Common myeloid progenitor, CD34-positive (primary cell): ENCODE results near the gene ZBTB2.

ENCODE experiments used
- CTCF ChIA-PET: fragments of 350-600 bp; sonication (Branson Sonifier 250); formaldehyde crosslinking; loops from one replicate; lab custom pipeline; 2021; ENCODE audit warnings: antibody characterized with exemption; lab: Charles Lee
- POLR2A ChIA-PET: fragments of 350-600 bp; sonication (Branson Sonifier 250); formaldehyde crosslinking; loops from one replicate; lab custom pipeline; 2021; ENCODE audit warnings: antibody characterized with exemption; lab: Charles Lee
- DNase-seq, 3 donors: peaks; one replicate each; pipeline versions ENCODE4 v3.0.0 to v3.0.0-alpha.2; 2013
- H3K27ac ChIP-seq, 2 experiments: 1 replicate in 1 of 2; 2 replicates in 1 of 2; pipeline ENCODE4 v1.7.0; 2013; ENCODE audit warnings: inconsistent platforms in 2 of 2, low read length in 2 of 2, mild to moderate bottlenecking in 2 of 2, low read depth in 1 of 2, moderate library complexity in 1 of 2; ENCODE audit not compliant: severe bottlenecking in 2 of 2, insufficient read depth in 1 of 2, poor library complexity in 1 of 2
- H3K27me3 ChIP-seq, 5 experiments: replicated peaks in 2 of 5; 1 replicate in 3 of 5; 2 replicates in 2 of 5; pipeline versions ENCODE4 v1.6.1 to v1.7.0; 2013; ENCODE audit warnings: low read length in 4 of 5, mild to moderate bottlenecking in 2 of 5, moderate library complexity in 2 of 5, inconsistent platforms in 1 of 5; ENCODE audit not compliant: insufficient read depth in 5 of 5, control insufficient read depth in 4 of 5
- H3K36me3 ChIP-seq, 4 experiments: 1 replicate in 2 of 4; 2 replicates in 2 of 4; pipeline versions ENCODE4 v1.6.1 to v1.7.0; 2013; ENCODE audit warnings: low read length in 3 of 4, control low read depth in 1 of 4, mild to moderate bottlenecking in 1 of 4; ENCODE audit not compliant: control insufficient read depth in 4 of 4, insufficient read depth in 4 of 4
- H3K4me1 ChIP-seq, 4 experiments: 1 replicate in 3 of 4; 2 replicates in 1 of 4; pipeline versions ENCODE4 v1.6.1 to v1.7.1; 2013; ENCODE audit warnings: low read length in 3 of 4, mild to moderate bottlenecking in 3 of 4, control low read depth in 1 of 4, inconsistent platforms in 1 of 4, moderate library complexity in 1 of 4; ENCODE audit not compliant: control insufficient read depth in 4 of 4, insufficient read depth in 4 of 4; ENCODE audit errors: control extremely low read depth in 1 of 4
- H3K4me3 ChIP-seq, 7 experiments: 1 replicate in 4 of 7; 2 replicates in 3 of 7; pipeline versions ENCODE4 v1.5.1 to v1.7.0; 2013; ENCODE audit warnings: mild to moderate bottlenecking in 7 of 7, low read length in 6 of 7, moderate library complexity in 6 of 7, inconsistent platforms in 2 of 7, low read depth in 2 of 7, control low read depth in 1 of 7; ENCODE audit not compliant: insufficient read depth in 4 of 7, control insufficient read depth in 1 of 7; ENCODE audit errors: extremely low read depth in 1 of 7
- H3K9me3 ChIP-seq, 5 experiments: 1 replicate in 4 of 5; 2 replicates in 1 of 5; pipeline versions ENCODE4 v1.6.1 to v1.7.1; 2013; ENCODE audit warnings: low read length in 4 of 5, mild to moderate bottlenecking in 2 of 5, inconsistent platforms in 1 of 5, low read depth in 1 of 5, moderate library complexity in 1 of 5; ENCODE audit not compliant: control insufficient read depth in 4 of 5, insufficient read depth in 2 of 5; ENCODE audit errors: control extremely low read depth in 1 of 5
- WGBS: methylation state at CpG from one replicate; pipeline ENCODE4 v1.1.5; 2013; ENCODE audit not compliant: insufficient coverage; 5-methylcytosine and 5-hydroxymethylcytosine counted together

The ZBTB2 gene

DNA sequence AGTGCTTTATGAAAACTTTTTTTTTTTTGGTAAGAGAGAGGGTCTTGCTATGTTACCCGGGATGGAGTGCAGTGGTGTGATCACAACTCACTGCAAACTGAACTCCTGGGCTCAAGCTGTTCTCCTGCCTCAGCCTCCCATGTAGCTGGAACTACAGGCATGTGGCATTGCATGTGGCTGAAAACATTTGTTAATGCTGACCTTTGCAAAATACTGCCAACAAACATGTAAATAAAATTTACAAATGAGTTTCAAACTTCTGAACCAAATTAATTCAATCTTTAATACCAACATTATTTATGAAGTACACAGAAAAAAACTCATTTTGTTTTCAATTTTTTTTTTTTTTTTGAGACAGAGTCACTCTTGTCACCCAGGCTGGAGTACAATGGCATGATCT, 26.1 kb upstream of the ZBTB2 start:
- Histone ChIP-seq H3K36me3 (peaks cover 23 to 64% (median 41%) of the 10 kb centered on the region in 4 experiments), H3K4me1 (no peaks in the 10 kb centered on the region), H3K4me3 (no peak overlapping the region), H3K9me3 (peaks cover 0 to 7% (median 0%) of the 10 kb centered on the region in 5 experiments), H3K27ac (no peak overlapping the region), H3K27me3 (no peaks in the 10 kb centered on the region)
- ChIA-PET POLR2A (no interaction called here), CTCF (interaction anchor here (1.6 kb wide), 1 partner anchor 28 kb away, joined by 3 read pairs; no protein-coding TSS in a partner anchor)
- WGBS: no CpG with 5 or more reads among the region's 1 CpG
- no peak for DNase-seq

DNA sequence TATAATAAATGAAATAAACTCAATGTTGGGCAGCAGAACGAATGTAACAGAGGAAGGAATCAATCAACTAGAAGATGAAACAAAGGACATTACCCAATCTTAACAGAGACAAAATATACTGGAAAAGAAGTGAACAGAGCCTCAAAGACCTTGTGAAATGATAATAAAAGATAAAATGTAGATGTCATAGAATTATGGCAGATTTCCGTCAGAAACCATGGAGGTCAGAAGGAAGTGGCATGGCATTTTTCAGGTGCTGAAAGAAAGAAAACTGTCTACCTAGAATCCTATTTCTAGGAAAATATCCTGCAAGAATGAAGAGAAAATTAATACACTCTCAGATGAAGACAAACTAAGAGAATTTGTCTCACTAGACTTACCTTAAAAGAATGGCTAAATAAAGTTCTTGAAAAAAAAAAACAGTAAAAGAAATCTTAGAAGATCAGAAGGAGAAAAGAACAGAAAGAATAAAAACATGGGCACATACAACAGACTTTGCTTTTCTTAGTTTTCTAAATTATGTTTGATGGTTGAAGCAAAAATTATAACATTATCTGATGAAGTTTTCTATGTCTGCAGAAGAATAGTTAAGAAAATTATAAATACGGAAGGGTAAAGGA, 23.4 kb upstream of the ZBTB2 start:
- Histone ChIP-seq H3K4me1 (no peaks in the 10 kb centered on the region), H3K4me3 (no peak overlapping the region), H3K36me3 (peaks cover 21 to 59% (median 44%) of the 10 kb centered on the region in 4 experiments), H3K9me3 (peaks cover 0 to 7% (median 0%) of the 10 kb centered on the region in 5 experiments), H3K27me3 (no peaks in the 10 kb centered on the region), H3K27ac (no peak overlapping the region)
- POLR2A ChIA-PET: no interaction called here
- CTCF ChIA-PET: no interaction called here
- no CpG with 5 or more reads among the region's 3 CpGs for WGBS
- DNase-seq: no peak

DNA sequence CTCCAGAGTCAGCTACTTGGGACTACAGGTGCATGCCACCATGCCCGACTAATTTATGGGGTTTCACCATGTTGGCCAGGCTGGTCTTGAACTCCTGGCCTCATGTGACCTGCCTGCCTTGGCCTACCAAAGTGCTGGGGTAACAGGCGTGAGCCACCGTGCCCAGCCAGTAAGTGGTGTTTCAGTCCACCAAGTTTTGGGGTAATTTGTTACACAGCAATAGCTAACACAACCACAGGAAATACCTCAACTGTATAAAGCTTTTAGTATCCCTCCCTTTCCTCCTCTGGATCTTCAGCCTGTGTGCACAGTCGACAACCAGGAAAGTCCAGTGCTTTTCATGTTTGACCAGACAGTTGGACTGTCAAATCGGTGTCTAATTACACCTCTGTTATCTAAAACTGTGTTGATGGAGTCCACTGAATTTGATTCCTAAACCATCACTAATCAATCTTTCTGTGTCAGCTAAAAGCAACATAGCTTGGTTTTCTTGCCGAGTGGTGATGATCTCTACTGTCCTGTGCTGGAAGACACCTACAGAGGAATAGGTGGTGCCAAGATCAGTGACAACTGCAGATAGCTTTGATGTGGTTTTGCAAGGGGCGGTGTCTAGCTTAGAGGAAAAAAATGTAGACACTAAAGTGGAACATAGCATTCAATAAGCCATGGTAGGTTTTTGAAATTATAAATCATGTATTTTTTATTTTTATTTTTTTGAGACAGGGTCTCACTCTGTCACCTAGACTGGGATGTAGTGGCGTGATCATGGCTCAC, 22.2 kb upstream of the ZBTB2 start:
- CTCF ChIA-PET: interaction anchor here (1.5 kb wide), 1 partner anchor 28 kb away, joined by 3 read pairs; no protein-coding TSS in a partner anchor
- Histone ChIP-seq H3K27me3 (no peaks in the 10 kb centered on the region), H3K4me1 (no peaks in the 10 kb centered on the region), H3K9me3 (peaks cover 0 to 7% (median 0%) of the 10 kb centered on the region in 5 experiments), H3K27ac (no peak overlapping the region), H3K36me3 (peaks cover 21 to 65% (median 45%) of the 10 kb centered on the region in 4 experiments), H3K4me3 (no peak overlapping the region)
- POLR2A ChIA-PET: interaction anchor here (0.7 kb wide), 1 partner anchor 1284 kb away, joined by 3 read pairs; no protein-coding TSS in a partner anchor
- 97% methylated on average over 6 of the region's 8 CpGs for WGBS
- no peak for DNase-seq

DNA sequence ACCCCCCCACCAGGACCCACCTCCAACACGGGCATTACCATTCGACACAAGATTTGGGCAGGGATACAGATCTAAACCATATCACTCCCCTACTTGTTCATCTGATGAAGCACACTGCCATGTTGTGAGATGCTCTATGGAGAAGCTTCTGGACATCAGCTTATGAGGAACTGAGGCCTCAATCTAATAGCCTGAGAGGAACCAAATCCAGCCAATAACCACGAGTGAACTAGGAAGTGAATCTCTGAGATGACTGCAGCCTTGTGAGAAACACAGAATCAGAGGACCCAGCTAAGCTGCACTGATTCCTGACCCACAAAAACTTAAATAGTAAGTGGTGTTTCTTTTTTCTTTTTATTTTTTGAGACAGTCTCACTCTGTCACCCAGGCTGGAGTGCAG, 21.6 kb upstream of the ZBTB2 start:
- 97% methylated on average over 3 of the region's 3 CpGs for WGBS
- Histone ChIP-seq H3K4me3 (no peak overlapping the region), H3K27me3 (no peaks in the 10 kb centered on the region), H3K4me1 (no peaks in the 10 kb centered on the region), H3K36me3 (peaks cover 21 to 66% (median 45%) of the 10 kb centered on the region in 4 experiments), H3K9me3 (peaks cover 0 to 7% (median 0%) of the 10 kb centered on the region in 5 experiments), H3K27ac (no peak overlapping the region)
- ChIA-PET CTCF (interaction anchor here (1.5 kb wide), 1 partner anchor 29 kb away, joined by 3 read pairs; no protein-coding TSS in a partner anchor), POLR2A (no interaction called here)
- no peak for DNase-seq

DNA sequence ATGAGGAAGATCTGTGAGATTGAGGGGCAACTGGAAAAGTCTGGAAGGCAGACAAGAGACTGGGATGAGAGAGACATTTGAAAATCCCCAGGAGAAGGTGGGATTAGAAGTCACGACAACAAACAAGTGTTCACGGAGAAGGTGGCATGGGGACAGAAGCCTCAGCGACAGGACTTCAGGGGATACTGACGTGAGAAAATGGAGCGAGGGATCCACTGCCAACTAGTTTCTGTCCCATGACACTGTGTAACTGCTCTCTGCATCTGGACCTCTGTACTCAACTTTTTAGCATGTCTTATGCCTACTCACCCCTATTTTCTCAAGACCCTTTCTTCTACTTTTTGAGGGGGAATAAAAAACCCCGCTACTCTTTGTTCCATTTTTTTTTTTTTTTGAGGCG, 18.3 kb upstream of the ZBTB2 start:
- peaks cover 0 to 7% (median 0%) of the 10 kb centered on the region in 5 experiments for H3K9me3 ChIP-seq
- H3K4me3 ChIP-seq: no peak overlapping the region
- H3K4me1 ChIP-seq: no peaks in the 10 kb centered on the region
- no peak for DNase-seq
- 93% methylated on average over 3 of the region's 7 CpGs for WGBS
- no peak overlapping the region for H3K27ac ChIP-seq
- no peaks in the 10 kb centered on the region for H3K27me3 ChIP-seq
- CTCF ChIA-PET: no interaction called here
- H3K36me3 ChIP-seq: peaks cover 14 to 61% (median 40%) of the 10 kb centered on the region in 4 experiments
- POLR2A ChIA-PET: no interaction called here

DNA sequence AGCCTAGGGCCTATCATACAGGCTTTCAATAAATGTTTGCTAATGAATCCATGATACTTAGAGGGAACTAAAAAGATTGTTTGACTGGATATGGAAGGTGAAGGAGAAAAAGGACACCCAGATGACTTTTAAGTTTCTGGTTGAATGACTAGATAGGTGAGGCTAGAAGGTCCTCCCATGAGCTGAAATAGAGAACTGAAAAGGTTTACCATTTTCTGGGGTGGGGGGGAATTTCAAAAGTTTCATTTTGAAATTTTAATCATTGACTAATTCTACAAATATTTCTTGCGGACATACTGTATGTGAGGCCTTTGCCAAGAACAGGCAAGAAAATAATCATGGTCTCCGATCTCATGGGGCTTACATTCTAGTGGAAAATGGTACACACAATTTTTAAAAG, 17.9 kb upstream of the ZBTB2 start:
- no peaks in the 10 kb centered on the region for H3K27me3 ChIP-seq
- WGBS: 83% methylated on average over 1 of the region's 2 CpGs
- no peak for DNase-seq
- H3K36me3 ChIP-seq: peaks cover 14 to 61% (median 40%) of the 10 kb centered on the region in 4 experiments
- CTCF ChIA-PET: no interaction called here
- POLR2A ChIA-PET: no interaction called here
- no peak overlapping the region for H3K27ac ChIP-seq
- no peaks in the 10 kb centered on the region for H3K4me1 ChIP-seq
- no peak overlapping the region for H3K4me3 ChIP-seq
- peaks cover 0 to 7% (median 0%) of the 10 kb centered on the region in 5 experiments for H3K9me3 ChIP-seq

DNA sequence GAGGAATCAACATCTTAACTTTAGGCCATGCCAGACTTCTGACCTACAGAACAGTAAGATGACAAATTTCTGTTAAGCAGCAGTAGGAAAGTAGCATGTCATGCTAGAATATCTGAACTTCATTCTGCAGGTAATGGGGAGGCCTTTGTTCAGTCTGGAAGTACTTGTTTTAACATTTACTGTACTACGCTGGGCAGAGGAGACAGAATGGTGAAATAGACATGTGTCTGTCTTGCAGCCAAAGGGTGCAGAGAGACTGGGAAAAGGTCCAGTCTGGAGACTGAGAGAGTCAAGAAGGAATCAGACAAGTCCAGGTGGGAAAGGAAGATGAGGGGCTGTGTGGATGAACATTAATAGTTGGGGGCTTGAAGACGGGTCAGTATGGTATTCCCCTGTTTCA, 17.5 kb upstream of the ZBTB2 start:
- Histone ChIP-seq H3K27me3 (no peaks in the 10 kb centered on the region), H3K4me3 (no peak overlapping the region), H3K9me3 (peaks cover 0 to 7% (median 0%) of the 10 kb centered on the region in 5 experiments), H3K36me3 (peaks cover 12 to 59% (median 39%) of the 10 kb centered on the region in 4 experiments), H3K4me1 (no peaks in the 10 kb centered on the region), H3K27ac (no peak overlapping the region)
- no peak for DNase-seq
- 100% methylated on average over 2 of the region's 2 CpGs for WGBS
- ChIA-PET CTCF (interaction anchor here (4.6 kb wide), 1 partner anchor 14 kb away, joined by 36 read pairs; no protein-coding TSS in a partner anchor), POLR2A (no interaction called here)
